G401 (cell line): ENCODE measurements around the gene SCAF11. TPM values are rescaled to one million over a fixed set of nuclear protein-coding genes. Genes with fewer than 3 reads are reported as not detected.
"Not testable (repeated sequence)": the region's sequence is repeated elsewhere in the genome, so short reads cannot be mapped to it uniquely, and the experiment has no call there.

ENCODE experiments used
- DNase-seq: peaks from one replicate; pipeline ENCODE4 v3.0.0-alpha.2; 2015; ENCODE audit warnings: low spot score
- in situ Hi-C: cut with HindIII; loops from 2 replicates; pipeline ENCODE4 v1.10.0; 2016; ENCODE audit warnings: low sequenced_read_pairs, mixed read lengths
- total RNA-seq: library from RNA; depleted of rRNA; stranded (reverse); fragments of >200 nt; shearing (Covaris generic); gene quantifications from 2 replicates; pipeline ENCODE4 v1.2.3, GENCODE V29; 2014; rRNA removed

The SCAF11 gene, protein sequence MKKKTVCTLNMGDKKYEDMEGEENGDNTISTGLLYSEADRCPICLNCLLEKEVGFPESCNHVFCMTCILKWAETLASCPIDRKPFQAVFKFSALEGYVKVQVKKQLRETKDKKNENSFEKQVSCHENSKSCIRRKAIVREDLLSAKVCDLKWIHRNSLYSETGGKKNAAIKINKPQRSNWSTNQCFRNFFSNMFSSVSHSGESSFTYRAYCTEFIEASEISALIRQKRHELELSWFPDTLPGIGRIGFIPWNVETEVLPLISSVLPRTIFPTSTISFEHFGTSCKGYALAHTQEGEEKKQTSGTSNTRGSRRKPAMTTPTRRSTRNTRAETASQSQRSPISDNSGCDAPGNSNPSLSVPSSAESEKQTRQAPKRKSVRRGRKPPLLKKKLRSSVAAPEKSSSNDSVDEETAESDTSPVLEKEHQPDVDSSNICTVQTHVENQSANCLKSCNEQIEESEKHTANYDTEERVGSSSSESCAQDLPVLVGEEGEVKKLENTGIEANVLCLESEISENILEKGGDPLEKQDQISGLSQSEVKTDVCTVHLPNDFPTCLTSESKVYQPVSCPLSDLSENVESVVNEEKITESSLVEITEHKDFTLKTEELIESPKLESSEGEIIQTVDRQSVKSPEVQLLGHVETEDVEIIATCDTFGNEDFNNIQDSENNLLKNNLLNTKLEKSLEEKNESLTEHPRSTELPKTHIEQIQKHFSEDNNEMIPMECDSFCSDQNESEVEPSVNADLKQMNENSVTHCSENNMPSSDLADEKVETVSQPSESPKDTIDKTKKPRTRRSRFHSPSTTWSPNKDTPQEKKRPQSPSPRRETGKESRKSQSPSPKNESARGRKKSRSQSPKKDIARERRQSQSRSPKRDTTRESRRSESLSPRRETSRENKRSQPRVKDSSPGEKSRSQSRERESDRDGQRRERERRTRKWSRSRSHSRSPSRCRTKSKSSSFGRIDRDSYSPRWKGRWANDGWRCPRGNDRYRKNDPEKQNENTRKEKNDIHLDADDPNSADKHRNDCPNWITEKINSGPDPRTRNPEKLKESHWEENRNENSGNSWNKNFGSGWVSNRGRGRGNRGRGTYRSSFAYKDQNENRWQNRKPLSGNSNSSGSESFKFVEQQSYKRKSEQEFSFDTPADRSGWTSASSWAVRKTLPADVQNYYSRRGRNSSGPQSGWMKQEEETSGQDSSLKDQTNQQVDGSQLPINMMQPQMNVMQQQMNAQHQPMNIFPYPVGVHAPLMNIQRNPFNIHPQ (N-terminal part only)
- 46.2 and 92.3 TPM in 2 replicates for total RNA-seq

- in situ Hi-C loops: no loop called here
- peak; percentile 100 for DNase-seq
Observed at GRCh38 chr12:45990468-45991283, at the start of gene SCAF11. TSS of gene SCAF11 (minus strand) at chr12:45990574. CDS start at chr12:45964167, 26,407 bp downstream.

- DNase-seq, in situ Hi-C loops: not testable (repeated sequence)
Observed at GRCh38 chr12:46037066-46037465, 46.7 kb upstream of the SCAF11 start.

- no peak for DNase-seq
- in situ Hi-C loops: no loop called here
Observed at GRCh38 chr12:46027172-46027571, 36.8 kb upstream of the SCAF11 start.

GRCh38 chr12:46024099-46024498 is 33.7 kb upstream of the SCAF11 start:
- DNase-seq: no peak
- in situ Hi-C loops: no loop called here

DNA sequence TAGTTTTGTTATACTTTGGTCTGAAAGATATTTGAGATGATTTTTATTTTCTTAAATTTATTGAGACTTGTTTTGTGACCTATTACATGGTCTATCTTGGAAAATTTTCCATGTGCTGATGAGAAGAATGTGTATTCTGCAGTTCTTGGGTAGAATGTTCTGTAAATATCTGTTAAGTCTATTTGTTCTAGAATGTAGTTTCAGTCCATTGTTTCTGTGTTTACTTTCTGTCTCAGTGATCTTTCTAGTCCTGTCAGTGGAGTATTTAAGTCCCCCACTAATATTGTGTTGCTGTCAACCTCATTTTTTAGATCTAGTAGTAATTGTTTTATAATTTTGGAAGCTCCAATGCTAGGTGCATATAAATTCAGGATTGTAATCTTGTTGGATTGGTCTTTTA is 30.4 kb upstream of the SCAF11 start:
- no peak for DNase-seq
- in situ Hi-C loops: no loop called here

- in situ Hi-C loops, DNase-seq: not testable (repeated sequence)
Observed at GRCh38 chr12:46018712-46019111, 28.3 kb upstream of the SCAF11 start.

DNA sequence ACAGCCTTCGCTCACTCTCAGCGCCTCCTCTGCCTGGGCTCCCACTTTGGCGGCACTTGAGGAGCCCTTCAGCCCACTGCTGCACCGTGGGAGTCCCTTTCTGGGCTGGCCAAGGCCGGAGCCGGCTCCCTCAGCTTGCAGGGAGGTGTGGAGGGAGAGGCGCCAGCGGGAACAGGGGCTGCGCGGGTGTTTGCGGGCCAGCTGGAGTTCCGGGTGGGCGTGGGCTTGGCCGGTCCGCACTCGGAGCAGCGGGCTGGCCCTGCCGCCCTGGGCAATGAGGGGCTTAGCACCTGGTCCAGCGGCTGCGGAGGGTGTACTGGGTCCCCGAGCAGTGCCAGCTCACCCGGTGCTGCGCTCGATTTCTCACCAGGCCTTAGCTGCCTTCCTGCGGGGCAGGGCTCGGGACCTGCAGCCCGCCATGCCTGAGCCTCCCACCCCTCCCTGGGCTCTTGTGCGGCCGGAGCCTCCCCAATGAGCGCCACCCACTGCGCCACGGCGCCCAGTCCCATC is 27.5 kb upstream of the SCAF11 start:
- DNase-seq, in situ Hi-C loops: not testable (repeated sequence)

GRCh38 chr12:46005823-46006222 is 15.4 kb upstream of the SCAF11 start:
- no peak for DNase-seq

GRCh38 chr12:46005151-46005797 is 14.9 kb upstream of the SCAF11 start:
- in situ Hi-C loops: no loop called here
- DNase-seq: no peak

More at GRCh38 chr12:46005823-46006222, 15.4 kb upstream of the SCAF11 start:
- in situ Hi-C loops: no loop called here

DNA sequence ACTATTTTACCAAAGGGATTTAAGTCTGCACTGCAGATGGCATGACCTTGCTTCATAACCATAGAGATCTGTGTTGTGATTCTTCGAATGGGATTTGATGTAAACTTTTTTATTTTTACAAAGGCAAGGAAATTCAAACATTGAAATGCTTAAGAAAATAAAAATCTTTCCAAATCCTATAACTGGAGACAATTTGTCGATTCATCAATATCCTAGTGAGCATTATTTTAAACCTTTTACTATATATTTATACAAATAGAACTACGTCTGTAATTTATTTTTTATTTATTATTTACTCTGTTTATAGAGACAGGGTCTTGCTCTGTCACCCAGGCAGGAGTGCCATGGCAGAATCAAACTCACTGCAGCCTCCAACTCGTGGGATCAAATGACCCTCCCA is 14.3 kb upstream of the SCAF11 start:
- in situ Hi-C loops: no loop called here
- no peak for DNase-seq

- in situ Hi-C loops: not testable (repeated sequence)
Observed at GRCh38 chr12:46000076-46000475, 9.7 kb upstream of the SCAF11 start.

GRCh38 chr12:45994736-45995135 is 4.4 kb upstream of the SCAF11 start:
- no peak for DNase-seq
- in situ Hi-C loops: no loop called here

More at GRCh38 chr12:46000076-46000475, 9.7 kb upstream of the SCAF11 start:
- not testable (repeated sequence) for DNase-seq

DNA sequence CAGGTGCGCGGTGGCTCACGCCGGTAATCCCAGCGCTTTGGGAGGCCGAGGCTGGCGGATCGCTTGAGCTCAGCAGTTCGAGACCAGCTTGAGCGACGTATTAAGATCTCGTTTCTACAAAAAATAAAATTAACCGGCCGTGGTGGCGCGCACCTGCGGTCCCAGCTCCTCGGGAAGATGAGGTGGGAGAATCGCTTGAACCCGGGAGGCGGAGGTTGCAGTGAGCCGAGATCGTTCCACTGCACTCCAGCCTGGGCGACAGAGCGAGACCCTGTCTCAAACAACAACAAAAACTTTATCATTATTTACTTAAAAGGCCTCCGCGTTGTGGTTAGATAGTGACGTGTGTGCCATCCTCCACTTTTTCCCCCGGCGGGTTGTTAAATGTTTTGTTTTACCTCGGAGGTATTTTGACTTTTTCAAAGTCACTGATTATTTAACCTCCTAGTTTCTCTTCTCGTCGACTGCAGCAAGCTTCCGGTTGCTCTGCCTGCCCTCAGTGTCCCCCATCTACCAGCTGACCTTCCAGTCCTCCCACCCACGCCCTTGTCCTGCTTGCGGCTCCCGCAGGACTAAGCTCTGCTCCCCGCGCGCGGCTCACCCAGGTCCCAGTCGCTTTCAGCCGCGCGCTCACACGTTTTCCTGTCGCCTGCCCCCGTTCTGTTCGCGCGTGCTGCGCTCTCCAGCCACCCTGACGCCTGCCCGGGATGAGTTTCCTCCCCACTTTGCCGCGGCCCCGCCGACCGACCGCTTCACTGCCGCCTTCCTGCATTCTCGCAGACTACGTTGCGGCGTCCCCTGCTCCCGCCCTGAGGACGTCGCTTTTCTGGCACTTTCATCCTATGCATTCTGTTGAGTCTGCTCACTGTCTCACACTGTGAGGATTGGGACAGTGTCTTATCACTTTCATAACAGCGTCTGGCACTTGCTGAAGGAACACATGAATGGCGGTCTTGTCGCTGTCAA is 1.2 kb upstream of the SCAF11 start:
- DNase-seq: peak; percentile 90
- in situ Hi-C loops: no loop called here

- in situ Hi-C loops: no loop called here
- DNase-seq: peak; percentile 77
Observed at GRCh38 chr12:45989721-45990467, 480 bp downstream of the SCAF11 start.

GRCh38 chr12:45989287-45989686 is 1.1 kb downstream of the SCAF11 start:
- in situ Hi-C loops: no loop called here
- no peak for DNase-seq

DNA sequence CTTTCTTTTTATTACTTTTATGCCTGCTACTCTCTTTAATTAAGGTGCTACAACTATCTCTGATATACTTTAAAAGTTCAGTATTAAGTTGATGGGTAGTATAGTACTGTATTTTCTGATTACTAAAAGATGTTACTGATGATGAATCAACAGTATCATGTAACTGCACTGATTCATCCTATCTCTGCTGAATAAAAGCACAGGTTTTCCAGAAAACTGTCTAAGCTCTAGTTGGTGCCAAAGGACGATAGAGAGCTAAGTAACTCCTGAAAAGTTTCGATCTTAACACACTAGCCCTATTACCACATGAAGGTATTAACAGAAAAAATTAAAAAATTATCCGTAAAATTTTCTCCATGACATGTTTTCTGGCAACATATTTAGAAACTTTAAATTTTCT is 2.1 kb downstream of the SCAF11 start:
- in situ Hi-C loops: no loop called here
- no peak for DNase-seq
